ENCODE data around the gene ZNF652.

Gene ZNF652

GRCh38 chr17:49378311-49378710 lies 16.3 kb upstream of the ZNF652 start:
- CTCF ChIA-PET: interaction anchor here (1.2 kb wide), 1 partner anchor 178 kb away, joined by 5 read pairs; no protein-coding TSS in a partner anchor
- no peak overlapping the region for H3K27ac ChIP-seq

GRCh38 chr17:49375544-49375943 lies 13.5 kb upstream of the ZNF652 start:
- H3K27ac ChIP-seq: no peak overlapping the region
- CTCF ChIA-PET: interaction anchor here (0.6 kb wide), 1 partner anchor 183 kb away, joined by 3 read pairs; no protein-coding TSS in a partner anchor
- POLR2A ChIA-PET (ENCODE audit: low non-redundant PET): no interaction called here
- no peak for TF ChIP-seq CTCF (conservative IDR thresholded peaks at IDR 0.05; ENCODE audit: low read depth)
- no peak for DNase-seq (ENCODE audit: low spot score)

More at GRCh38 chr17:49378311-49378710, 16.3 kb upstream of the ZNF652 start:
- no peak for DNase-seq (ENCODE audit: low spot score)
- TF ChIP-seq CTCF (conservative IDR thresholded peaks at IDR 0.05; ENCODE audit: low read depth): no peak
- POLR2A ChIA-PET (ENCODE audit: low non-redundant PET): no interaction called here

- CTCF ChIA-PET: no interaction called here
- H3K27ac ChIP-seq: no peak overlapping the region
- TF ChIP-seq CTCF (conservative IDR thresholded peaks at IDR 0.05; ENCODE audit: low read depth): no peak
- POLR2A ChIA-PET (ENCODE audit: low non-redundant PET): no interaction called here
- DNase-seq (ENCODE audit: low spot score): no peak
Observed at GRCh38 chr17:49373115-49373514, 11.1 kb upstream of the ZNF652 start.

GRCh38 chr17:49372425-49372824 lies 10.4 kb upstream of the ZNF652 start:
- H3K27ac ChIP-seq: no peak overlapping the region
- ChIA-PET CTCF (interaction anchor here (0.6 kb wide), 1 partner anchor 274 kb away, joined by 3 read pairs; no protein-coding TSS in a partner anchor), POLR2A (ENCODE audit: low non-redundant PET) (no interaction called here)
- no peak for TF ChIP-seq CTCF (conservative IDR thresholded peaks at IDR 0.05; ENCODE audit: low read depth)
- DNase-seq (ENCODE audit: low spot score): no peak

- ChIA-PET CTCF (interaction anchor here (0.6 to 0.9 kb wide), 2 partner anchors 19 to 37 kb away, joined by 3 read pairs; no protein-coding TSS in a partner anchor), POLR2A (ENCODE audit: low non-redundant PET) (no interaction called here)
- TF ChIP-seq CTCF (conservative IDR thresholded peaks at IDR 0.05; ENCODE audit: low read depth): no peak
- no peak overlapping the region for H3K27ac ChIP-seq
- DNase-seq (ENCODE audit: low spot score): no peak
Observed at GRCh38 chr17:49370971-49371834, 9.2 kb upstream of the ZNF652 start.

GRCh38 chr17:49369760-49370159 lies 7.7 kb upstream of the ZNF652 start:
- CTCF ChIA-PET: interaction anchor here (0.6 kb wide), 3 partner anchors 10 to 311 kb away, joined by 3 to 4 read pairs (median 3); no protein-coding TSS in a partner anchor
- TF ChIP-seq CTCF (conservative IDR thresholded peaks at IDR 0.05; ENCODE audit: low read depth): no peak
- no peak overlapping the region for H3K27ac ChIP-seq
- DNase-seq (ENCODE audit: low spot score): no peak
- POLR2A ChIA-PET (ENCODE audit: low non-redundant PET): no interaction called here

Measured in RWPE1 (cell line).